OCI-LY7 (cell line): Measurements from ENCODE around the gene PRKAA1. TPM values are rescaled to one million over a fixed set of nuclear protein-coding genes. Genes with fewer than 3 reads are reported as not detected.

Source experiments
- BruUV-seq: library from RNA; stranded (reverse); fragments of 400-500 nt; replicated peaks from 2 replicates; lab custom pipeline; 2021; lab: Mats Ljungman, UMichigan
- CTCF ChIA-PET: fragments of 300-600 bp; sonication (Branson Sonifier 250); formaldehyde crosslinking; loops from one replicate; lab custom pipeline; 2022; ENCODE audit warnings: antibody characterized with exemption; ENCODE audit not compliant: unreplicated experiment; lab: Charles Lee
- POLR2A ChIA-PET: fragments of 300-600 bp; sonication (Branson Sonifier 250); formaldehyde crosslinking; loops from one replicate; lab custom pipeline; 2022; ENCODE audit warnings: antibody characterized with exemption; lab: Charles Lee
- DNase-seq: peaks from one replicate; pipeline ENCODE4 v3.0.0-alpha.2; 2015; ENCODE audit warnings: low spot score
- H2AFZ ChIP-seq: fragments of 200-600 bp; sonication (generic), shearing (Covaris generic); 2 replicates; pipeline ENCODE4 v1.6.1; 2014; ENCODE audit warnings: mild to moderate bottlenecking, antibody characterized with exemption, low read length, moderate library complexity
- H3K27ac ChIP-seq: fragments of 200-600 bp; sonication (generic); 2 replicates; pipeline ENCODE4 v1.5.1; 2014; ENCODE audit warnings: mixed run types, low read depth, mild to moderate bottlenecking, moderate library complexity, low read length, inconsistent platforms; ENCODE audit not compliant: poor library complexity, severe bottlenecking
- H3K36me3 ChIP-seq: fragments of 200-600 bp; sonication (generic); 2 replicates; pipeline ENCODE4 v1.6.1; 2014; ENCODE audit warnings: mild to moderate bottlenecking, antibody characterized with exemption, low read length, moderate library complexity, mixed read lengths; ENCODE audit not compliant: insufficient read depth
- H3K4me1 ChIP-seq: fragments of 200-600 bp; sonication (generic); 2 replicates; pipeline ENCODE4 v1.5.1; 2014; ENCODE audit warnings: mild to moderate bottlenecking, low read length; ENCODE audit not compliant: insufficient read depth, poor library complexity, severe bottlenecking
- H3K4me2 ChIP-seq: fragments of 200-600 bp; sonication (generic); 2 replicates; pipeline ENCODE4 v1.6.1; 2014; ENCODE audit warnings: mild to moderate bottlenecking, low read length
- H3K4me3 ChIP-seq: fragments of 200-600 bp; sonication (generic); 2 replicates; pipeline ENCODE4 v1.5.1; 2014; ENCODE audit warnings: mild to moderate bottlenecking, low read depth, low read length; ENCODE audit not compliant: poor library complexity, severe bottlenecking
- H3K79me2 ChIP-seq: fragments of 200-600 bp; sonication (generic); 2 replicates; pipeline ENCODE4 v1.6.1; 2016; ENCODE audit warnings: low read depth, mild to moderate bottlenecking, low read length, moderate library complexity, mixed read lengths; ENCODE audit not compliant: insufficient read depth
- H3K9me2 ChIP-seq: fragments of 200-600 bp; sonication (generic); 2 replicates; pipeline ENCODE4 v1.6.1; 2016; ENCODE audit warnings: mild to moderate bottlenecking, low read length, mixed read lengths; ENCODE audit not compliant: insufficient read depth
- H3K9me3 ChIP-seq: fragments of 200-600 bp; sonication (generic); 2 replicates; pipeline ENCODE4 v1.6.1; 2014; ENCODE audit warnings: mild to moderate bottlenecking, mixed run types, low read length, mixed read lengths
- H4K20me1 ChIP-seq: fragments of 200-600 bp; sonication (generic); 2 replicates; pipeline ENCODE4 v1.6.1; 2014; ENCODE audit warnings: mild to moderate bottlenecking, antibody characterized with exemption, low read length, moderate library complexity, mixed read lengths; ENCODE audit not compliant: insufficient read depth
- CTCF ChIP-seq: fragments of 200-600 bp; sonication (generic); conservative IDR thresholded peaks from 2 replicates; pipeline ENCODE4 v1.5.1; 2014; ENCODE audit warnings: mild to moderate bottlenecking, antibody characterized with exemption, low read length, moderate library complexity, mixed read lengths
- EZH2phosphoT487 ChIP-seq: fragments of 200-600 bp; sonication (generic); IDR thresholded peaks from 2 replicates; pipeline ENCODE4 v1.6.1; 2018; ENCODE audit warnings: low read depth, borderline replicate concordance, mild to moderate bottlenecking, mixed run types, antibody characterized with exemption, low read length, moderate library complexity, mixed read lengths
- intact Hi-C: fragments of 100-400 bp; cut with micrococcal nuclease; formaldehyde crosslinking; loops from one replicate; pipeline ENCODE4 v1.10.0; 2022; ENCODE audit not compliant: unreplicated experiment
- total RNA-seq, 2 experiments: library from RNA; depleted of rRNA in 1 of 2; stranded (reverse); fragments of >200 nt in 1 of 2; shearing (Covaris generic) in 1 of 2; gene quantifications; 2 replicates each; pipeline ENCODE4 v1.2.3, GENCODE V29; 2014 to 2022

Gene PRKAA1
- total RNA-seq, 2 experiments from 2014 or later = 30.0 to 47.5 TPM

- H3K4me1 ChIP-seq = peaks cover 12% of the 10 kb centered on the region
- no peaks in the 10 kb centered on the region for H3K36me3 ChIP-seq
- no peaks in the 10 kb centered on the region for H3K9me3 ChIP-seq
- POLR2A ChIA-PET = interaction anchor here (0.9 to 1.1 kb wide), 2 partner anchors 18 to 20 kb away, joined by 3 to 5 read pairs; no protein-coding TSS in a partner anchor
- no peak overlapping the region for H3K4me3 ChIP-seq
- peaks cover 2% of the 10 kb centered on the region; the same call in 1 of the 2 replicates for H4K20me1 ChIP-seq
- H3K27ac ChIP-seq = no peak overlapping the region
- no peaks in the 10 kb centered on the region for H3K9me2 ChIP-seq
- peaks cover 14% of the 10 kb centered on the region for H3K79me2 ChIP-seq
- CTCF ChIA-PET = no interaction called here
- intact Hi-C loops = no loop called here
- no TSS peak for BruUV-seq
- no peak overlapping the region for H3K4me2 ChIP-seq
- TF ChIP-seq EZH2phosphoT487 (no peak), CTCF (no peak)
- DNase-seq = no peak
- no peak overlapping the region for H2AFZ ChIP-seq
Measured at GRCh38 chr5:40801771-40802562, 3.8 kb upstream of the PRKAA1 start.

GRCh38 chr5:40799258-40799657 lies 1.1 kb upstream of the PRKAA1 start:
- TF ChIP-seq EZH2phosphoT487 (no peak), CTCF (no peak)
- no peak overlapping the region for H3K27ac ChIP-seq

More at GRCh38 chr5:40799258-40799657, 1.1 kb upstream of the PRKAA1 start:
- H3K4me3 ChIP-seq = peak overlapping the region; percentile 91
- H3K9me2 ChIP-seq = no peaks in the 10 kb centered on the region
- DNase-seq = no peak
- H3K9me3 ChIP-seq = no peaks in the 10 kb centered on the region
- H4K20me1 ChIP-seq = peaks cover 18% of the 10 kb centered on the region
- peaks cover 41% of the 10 kb centered on the region for H3K79me2 ChIP-seq
- H2AFZ ChIP-seq = peak overlapping the region; percentile 97; the same call in 1 of the 2 replicates
- TSS peak; percentile 90 for BruUV-seq
- H3K4me1 ChIP-seq = peaks cover 17% of the 10 kb centered on the region
- CTCF ChIA-PET = no interaction called here
- H3K4me2 ChIP-seq = peak overlapping the region; percentile 79
- intact Hi-C loops = no loop called here
- H3K36me3 ChIP-seq = peaks cover 12% of the 10 kb centered on the region; the same call in 1 of the 2 replicates
- POLR2A ChIA-PET = interaction anchor here (0.5 to 1.0 kb wide), 4 partner anchors 8 to 38 kb away, joined by 3 to 5 read pairs (median 4); no protein-coding TSS in a partner anchor
